ENCODE data around the gene FREM1.

FREM1 gene

GRCh38 chr9:14891332-14891731, 18.9 kb downstream of the FREM1 start:
- H3K9me2 ChIP-seq (replicated peaks; ENCODE audit: insufficient read depth, low read length) = no peaks in the 10 kb centered on the region
- H3K79me2 ChIP-seq (ENCODE audit: insufficient read depth, low read length) = no peaks in the 10 kb centered on the region
- H3K4me3 ChIP-seq (ENCODE audit: insufficient read depth, low read length, poor library complexity, severe bottlenecking) = no peak overlapping the region
- H2AFZ ChIP-seq (ENCODE audit: low read depth, low read length, severe bottlenecking) = no peak overlapping the region
- no peak overlapping the region for H3K4me2 ChIP-seq (ENCODE audit: low read depth, low read length, poor library complexity, severe bottlenecking)
- H3K9me3 ChIP-seq (ENCODE audit: insufficient read depth, low read length) = no peaks in the 10 kb centered on the region
- no peak overlapping the region for H3K9ac ChIP-seq (ENCODE audit: low read length)
- no peaks in the 10 kb centered on the region for H3K36me3 ChIP-seq (ENCODE audit: low read length)
- H3K27me3 ChIP-seq (ENCODE audit: low read length) = no peaks in the 10 kb centered on the region
- TF ChIP-seq CTCF (IDR thresholded peaks at IDR 0.05; ENCODE audit: insufficient read depth, low read length, poor library complexity, severe bottlenecking) = no peak
- TF ChIP-seq EZH2phosphoT487 (conservative IDR thresholded peaks at IDR 0.05; ENCODE audit: low read length) = no peak
- no peak overlapping the region for H3K27ac ChIP-seq (ENCODE audit: low read depth, low read length)
- H4K20me1 ChIP-seq (ENCODE audit: low read depth, low read length) = no peaks in the 10 kb centered on the region
- H3F3A ChIP-seq (ENCODE audit: insufficient read depth) = no peaks in the 10 kb centered on the region

- H3K36me3 ChIP-seq (ENCODE audit: low read length) = no peaks in the 10 kb centered on the region
- H3K9me3 ChIP-seq (ENCODE audit: insufficient read depth, low read length) = no peaks in the 10 kb centered on the region
- H3K4me3 ChIP-seq (ENCODE audit: insufficient read depth, low read length, poor library complexity, severe bottlenecking) = no peak overlapping the region
- H3K27me3 ChIP-seq (ENCODE audit: low read length) = no peaks in the 10 kb centered on the region
- no peaks in the 10 kb centered on the region for H3K9me2 ChIP-seq (replicated peaks; ENCODE audit: insufficient read depth, low read length)
- no peak overlapping the region for H3K9ac ChIP-seq (ENCODE audit: low read length)
- no peak overlapping the region for H3K4me2 ChIP-seq (ENCODE audit: low read depth, low read length, poor library complexity, severe bottlenecking)
- H4K20me1 ChIP-seq (ENCODE audit: low read depth, low read length) = no peaks in the 10 kb centered on the region
- H3K79me2 ChIP-seq (ENCODE audit: insufficient read depth, low read length) = no peaks in the 10 kb centered on the region
- TF ChIP-seq EZH2phosphoT487 (conservative IDR thresholded peaks at IDR 0.05; ENCODE audit: low read length) (no peak), CTCF (IDR thresholded peaks at IDR 0.05; ENCODE audit: insufficient read depth, low read length, poor library complexity, severe bottlenecking) (no peak)
- H3F3A ChIP-seq (ENCODE audit: insufficient read depth) = no peaks in the 10 kb centered on the region
- H2AFZ ChIP-seq (ENCODE audit: low read depth, low read length, severe bottlenecking) = no peak overlapping the region
- H3K27ac ChIP-seq (ENCODE audit: low read depth, low read length) = no peak overlapping the region
Observed at GRCh38 chr9:14889451-14889850, 20.8 kb downstream of the FREM1 start.

GRCh38 chr9:14888875-14889274, 21.4 kb downstream of the FREM1 start:
- no peak overlapping the region for H3K27ac ChIP-seq (ENCODE audit: low read depth, low read length)

More at GRCh38 chr9:14888875-14889274, 21.4 kb downstream of the FREM1 start:
- no peak overlapping the region for H3K9ac ChIP-seq (ENCODE audit: low read length)
- H3K4me2 ChIP-seq (ENCODE audit: low read depth, low read length, poor library complexity, severe bottlenecking) = no peak overlapping the region
- H4K20me1 ChIP-seq (ENCODE audit: low read depth, low read length) = no peaks in the 10 kb centered on the region
- H3K4me3 ChIP-seq (ENCODE audit: insufficient read depth, low read length, poor library complexity, severe bottlenecking) = no peak overlapping the region
- no peaks in the 10 kb centered on the region for H3K36me3 ChIP-seq (ENCODE audit: low read length)
- TF ChIP-seq CTCF (IDR thresholded peaks at IDR 0.05; ENCODE audit: insufficient read depth, low read length, poor library complexity, severe bottlenecking) (no peak), EZH2phosphoT487 (conservative IDR thresholded peaks at IDR 0.05; ENCODE audit: low read length) (no peak)
- no peaks in the 10 kb centered on the region for H3K27me3 ChIP-seq (ENCODE audit: low read length)
- no peaks in the 10 kb centered on the region for H3F3A ChIP-seq (ENCODE audit: insufficient read depth)
- no peak overlapping the region for H2AFZ ChIP-seq (ENCODE audit: low read depth, low read length, severe bottlenecking)
- H3K9me3 ChIP-seq (ENCODE audit: insufficient read depth, low read length) = no peaks in the 10 kb centered on the region
- no peaks in the 10 kb centered on the region for H3K9me2 ChIP-seq (replicated peaks; ENCODE audit: insufficient read depth, low read length)
- H3K79me2 ChIP-seq (ENCODE audit: insufficient read depth, low read length) = no peaks in the 10 kb centered on the region

All from SU-DHL-6 (cell line).